PC-3 (cell line): ENCODE results near the gene CD52. TPM values are rescaled to one million over a fixed set of nuclear protein-coding genes. Genes with fewer than 3 reads are reported as not detected.
"Not testable (repeated sequence)": the region's sequence is repeated elsewhere in the genome, so short reads cannot be mapped to it uniquely, and the experiment has no call there.

Experiments
- ATAC-seq: fragments of 200-7000 bp; cut with Tn5 transposase; 2 replicates; pipeline ENCODE4 v1.9.1; 2020; ENCODE audit warnings: mild to moderate bottlenecking, moderate library complexity
- BruUV-seq: library from RNA; stranded (reverse); fragments of 400-500 nt; replicated peaks from 2 replicates; lab custom pipeline; 2021; lab: Mats Ljungman, UMichigan
- CTCF ChIA-PET: fragments of 300-600 bp; sonication (Branson Sonifier 250); formaldehyde crosslinking; loops from one replicate; lab custom pipeline; 2022; ENCODE audit warnings: antibody characterized with exemption; lab: Charles Lee
- POLR2A ChIA-PET: fragments of 300-600 bp; sonication (Branson Sonifier 250); formaldehyde crosslinking; loops from one replicate; lab custom pipeline; 2022; ENCODE audit warnings: antibody characterized with exemption; ENCODE audit not compliant: unreplicated experiment; lab: Charles Lee
- DNase-seq: peaks from one replicate; pipeline ENCODE4 v3.0.0-alpha.2; 2015
- H2AFZ ChIP-seq: fragments of 300-600 bp; sonication (generic); 2 replicates; pipeline ENCODE4 v1.6.0; 2016; ENCODE audit warnings: antibody characterized with exemption, low read length
- H3F3A ChIP-seq: fragments of 300-600 bp; sonication (generic); one replicate; pipeline ENCODE4 v1.6.0; 2017; ENCODE audit warnings: antibody characterized with exemption, low read length, control low read depth, mild to moderate bottlenecking; ENCODE audit not compliant: unreplicated experiment
- H3K27ac ChIP-seq: fragments of 300-600 bp; sonication (generic); 2 replicates; pipeline ENCODE4 v1.5.1; 2016; ENCODE audit warnings: mild to moderate bottlenecking, low read length
- H3K27me3 ChIP-seq: fragments of 300-600 bp; sonication (generic); 2 replicates; pipeline ENCODE4 v1.6.1; 2016; ENCODE audit warnings: low read length, mixed read lengths
- H3K36me3 ChIP-seq: fragments of 300-600 bp; sonication (generic); 2 replicates; pipeline ENCODE4 v1.6.1; 2016; ENCODE audit warnings: low read depth, mixed run types, low read length, mixed read lengths
- H3K4me1 ChIP-seq: fragments of 300-600 bp; sonication (generic); 2 replicates; pipeline ENCODE4 v1.5.1; 2016; ENCODE audit warnings: low read length; ENCODE audit not compliant: insufficient read depth
- H3K4me2 ChIP-seq: fragments of 300-600 bp; sonication (generic); 2 replicates; pipeline ENCODE4 v1.6.0; 2016; ENCODE audit warnings: low read length
- H3K4me3 ChIP-seq: fragments of 300-600 bp; sonication (generic); 2 replicates; pipeline ENCODE4 v1.5.1; 2016; ENCODE audit warnings: mild to moderate bottlenecking, low read length, mixed read lengths
- H3K79me2 ChIP-seq: fragments of 300-600 bp; sonication (generic); 2 replicates; pipeline ENCODE4 v1.6.1; 2017; ENCODE audit warnings: low read length, mixed read lengths
- H3K9ac ChIP-seq: fragments of 300-600 bp; sonication (generic); 2 replicates; pipeline ENCODE4 v1.6.0; 2016; ENCODE audit warnings: mild to moderate bottlenecking, low read length
- H3K9me2 ChIP-seq: fragments of 300-600 bp; sonication (generic); replicated peaks from 2 replicates; pipeline ENCODE4 v1.6.1; 2016; ENCODE audit warnings: mixed run types, low read length, mixed read lengths
- H3K9me3 ChIP-seq: fragments of 300-600 bp; sonication (generic); 2 replicates; pipeline ENCODE4 v1.6.1; 2016; ENCODE audit warnings: low read length, mixed read lengths
- H4K20me1 ChIP-seq: fragments of 300-600 bp; sonication (generic); 2 replicates; pipeline ENCODE4 v1.6.1; 2016; ENCODE audit warnings: low read length, mixed read lengths
- EZH2 ChIP-seq: fragments of 300-600 bp; sonication (generic); IDR thresholded peaks from one replicate; pipeline ENCODE4 v1.6.1; 2017; ENCODE audit warnings: antibody characterized with exemption, mild to moderate bottlenecking, low read length; ENCODE audit not compliant: unreplicated experiment
- EZH2phosphoT487 ChIP-seq: fragments of 300-600 bp; sonication (generic); IDR thresholded peaks from 2 replicates; pipeline ENCODE4 v1.6.1; 2018; ENCODE audit warnings: mild to moderate bottlenecking, antibody characterized with exemption, low read length, borderline replicate concordance
- intact Hi-C: fragments of 100-400 bp; cut with micrococcal nuclease; formaldehyde crosslinking; loops from 2 replicates; pipeline ENCODE4 v1.9.0; 2023
- total RNA-seq: library from RNA; depleted of rRNA; stranded (reverse); fragments of >200 nt; gene quantifications from 2 replicates; pipeline ENCODE4 v1.2.3, GENCODE V29; 2014
- TF ChIP-seq, protein P1 (sequence below): fragments of 300-600 bp; sonication (generic); conservative IDR thresholded peaks from 2 replicates; pipeline ENCODE4 v1.5.1; 2017; ENCODE audit warnings: antibody characterized with exemption, low read depth, mild to moderate bottlenecking, low read length

The CD52 gene
- total RNA-seq, 1 experiment from 2014 or later, result not detected

DNA sequence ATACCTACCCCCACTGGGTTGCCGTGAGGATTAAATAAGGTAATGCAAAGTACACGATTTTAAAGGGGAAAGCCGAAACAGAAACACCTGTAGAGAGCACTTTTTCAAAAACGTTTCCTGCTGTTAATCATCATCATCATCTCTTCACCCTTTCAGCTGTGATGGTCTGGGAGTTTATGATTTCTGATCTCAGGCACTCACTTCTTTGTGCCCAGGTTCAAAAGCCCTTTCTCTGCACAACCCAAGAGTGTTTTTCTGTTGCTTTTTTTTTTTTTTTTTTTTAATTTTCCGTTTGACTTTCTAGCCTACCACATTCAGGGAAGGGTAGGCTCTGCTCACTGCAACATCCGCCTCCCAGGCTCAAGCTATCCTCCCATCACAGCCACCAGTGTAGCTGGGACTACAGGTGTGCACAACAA, 10.4 kb upstream of the CD52 start:
- Histone ChIP-seq H3K9ac (peak overlapping the region; percentile 85), H3K4me2 (peak overlapping the region; percentile 94), H3F3A (no peaks in the 10 kb centered on the region), H3K27ac (0 out of 2 replicates have a peak overlapping the region, but pooled peaks have one; percentile 22), H3K79me2 (peaks cover 27% of the 10 kb centered on the region), H3K9me2 (no peaks in the 10 kb centered on the region), H2AFZ (peak overlapping the region; percentile 97), H3K36me3 (no peaks in the 10 kb centered on the region), H3K9me3 (no peaks in the 10 kb centered on the region), H4K20me1 (no peaks in the 10 kb centered on the region), H3K4me1 (peaks cover 31% of the 10 kb centered on the region), H3K27me3 (no peaks in the 10 kb centered on the region), H3K4me3 (peak overlapping the region; percentile 67)
- BruUV-seq, result no TSS peak
- CTCF ChIA-PET, result interaction anchor here (0.6 kb wide), 1 partner anchor 97 kb away, joined by 4 read pairs; no protein-coding TSS in a partner anchor
- POLR2A ChIA-PET, result no interaction called here
- ATAC-seq, result no peak
- no peak for DNase-seq
- intact Hi-C loops, result loop anchor here (2.0 kb wide), 1 partner anchor 29 kb away; no protein-coding TSS in a partner anchor
- TF ChIP-seq EZH2phosphoT487, result no peak
- TF ChIP-seq EZH2, result no peak
- TF ChIP-seq, protein P1, sequence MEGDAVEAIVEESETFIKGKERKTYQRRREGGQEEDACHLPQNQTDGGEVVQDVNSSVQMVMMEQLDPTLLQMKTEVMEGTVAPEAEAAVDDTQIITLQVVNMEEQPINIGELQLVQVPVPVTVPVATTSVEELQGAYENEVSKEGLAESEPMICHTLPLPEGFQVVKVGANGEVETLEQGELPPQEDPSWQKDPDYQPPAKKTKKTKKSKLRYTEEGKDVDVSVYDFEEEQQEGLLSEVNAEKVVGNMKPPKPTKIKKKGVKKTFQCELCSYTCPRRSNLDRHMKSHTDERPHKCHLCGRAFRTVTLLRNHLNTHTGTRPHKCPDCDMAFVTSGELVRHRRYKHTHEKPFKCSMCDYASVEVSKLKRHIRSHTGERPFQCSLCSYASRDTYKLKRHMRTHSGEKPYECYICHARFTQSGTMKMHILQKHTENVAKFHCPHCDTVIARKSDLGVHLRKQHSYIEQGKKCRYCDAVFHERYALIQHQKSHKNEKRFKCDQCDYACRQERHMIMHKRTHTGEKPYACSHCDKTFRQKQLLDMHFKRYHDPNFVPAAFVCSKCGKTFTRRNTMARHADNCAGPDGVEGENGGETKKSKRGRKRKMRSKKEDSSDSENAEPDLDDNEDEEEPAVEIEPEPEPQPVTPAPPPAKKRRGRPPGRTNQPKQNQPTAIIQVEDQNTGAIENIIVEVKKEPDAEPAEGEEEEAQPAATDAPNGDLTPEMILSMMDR, result no peak

DNA sequence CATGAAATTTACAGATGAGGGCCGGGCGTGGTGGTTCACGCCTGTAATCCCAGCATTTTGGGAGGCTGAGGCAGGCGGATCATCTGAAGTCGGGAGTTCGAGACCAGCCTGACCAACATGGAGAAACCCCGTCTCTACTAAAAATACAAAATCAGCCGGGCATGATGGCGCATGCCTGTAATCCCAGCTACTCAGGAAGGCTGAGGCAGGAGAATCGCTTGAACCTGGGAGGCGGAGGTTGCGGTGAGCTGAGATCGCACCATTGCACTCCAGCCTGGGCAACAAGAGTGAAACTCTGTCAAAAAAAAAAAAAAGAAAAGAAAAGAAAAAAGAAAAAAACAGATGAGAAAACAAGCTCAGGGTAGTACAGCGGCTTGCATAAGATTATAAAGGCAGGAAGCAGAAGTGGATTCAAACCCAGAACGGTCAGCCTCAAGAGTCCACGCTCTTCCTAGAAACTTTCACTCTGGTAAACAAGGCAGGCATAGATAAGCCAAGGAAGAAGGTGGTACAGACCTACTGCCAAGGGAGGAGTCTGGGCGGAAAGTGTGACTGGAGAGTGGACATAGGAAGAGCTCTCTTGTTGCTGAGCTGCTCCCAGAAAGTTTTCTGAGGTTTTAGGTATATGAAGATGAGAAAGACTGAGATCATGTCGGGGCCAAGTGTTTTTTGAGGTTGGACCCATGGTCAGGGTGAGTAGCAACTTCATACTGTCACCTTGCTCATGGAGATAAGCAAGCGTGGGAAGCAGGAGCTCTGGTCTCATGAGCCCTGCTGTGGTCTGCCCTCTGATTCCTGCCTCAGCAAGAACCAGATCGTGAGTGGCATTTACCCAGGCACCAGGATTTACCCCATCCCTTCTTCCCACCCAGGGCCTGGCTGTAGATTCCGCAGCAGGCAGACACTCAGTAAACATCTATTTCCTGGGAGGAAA, 9.5 kb upstream of the CD52 start:
- H3K4me2 ChIP-seq, result not testable (repeated sequence)

DNA sequence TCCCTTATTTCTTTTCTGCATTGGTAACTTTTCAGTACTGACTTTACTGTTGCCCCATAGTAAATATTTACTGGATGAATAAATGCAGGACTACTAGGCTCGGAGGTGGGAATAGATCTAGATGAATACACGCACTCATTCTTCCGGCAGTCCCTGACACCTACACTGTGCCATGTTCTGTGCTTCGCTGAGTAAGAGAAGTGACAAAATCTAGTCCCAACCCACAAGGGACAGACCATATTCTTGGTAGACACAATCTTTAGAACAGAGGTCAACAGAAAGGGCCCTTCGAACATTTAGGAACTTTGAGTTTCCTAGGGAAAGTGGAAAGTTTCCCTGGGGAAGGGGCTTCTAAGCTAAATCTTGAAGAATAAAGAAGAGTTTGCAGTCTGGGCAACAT, 3.3 kb upstream of the CD52 start:
- H4K20me1 ChIP-seq, result no peaks in the 10 kb centered on the region
- BruUV-seq, result no TSS peak
- no peaks in the 10 kb centered on the region for H3K9me2 ChIP-seq
- no peak overlapping the region for H3K4me3 ChIP-seq
- H3K9ac ChIP-seq, result no peak overlapping the region
- intact Hi-C loops, result no loop called here
- ChIA-PET POLR2A (no interaction called here), CTCF (interaction anchor here (0.7 to 1.7 kb wide), 2 partner anchors 30 to 83 kb away, joined by 3 read pairs; no protein-coding TSS in a partner anchor)
- H3K27ac ChIP-seq, result no peak overlapping the region
- H3K36me3 ChIP-seq, result no peaks in the 10 kb centered on the region
- no peaks in the 10 kb centered on the region for H3K9me3 ChIP-seq
- H3F3A ChIP-seq, result no peaks in the 10 kb centered on the region
- no peaks in the 10 kb centered on the region for H3K79me2 ChIP-seq
- no peaks in the 10 kb centered on the region for H3K4me1 ChIP-seq
- no peak overlapping the region for H2AFZ ChIP-seq
- H3K4me2 ChIP-seq, result no peak overlapping the region
- H3K27me3 ChIP-seq, result no peaks in the 10 kb centered on the region
- ATAC-seq, result no peak
- no peak for DNase-seq
- TF ChIP-seq, protein P1, result no peak
- TF ChIP-seq EZH2phosphoT487 (no peak), EZH2 (no peak)

More for the DNA sequence above, 9.5 kb upstream of the CD52 start:
- H3K9me3 ChIP-seq, H3K27me3 ChIP-seq, H3K9ac ChIP-seq, ATAC-seq, H3K27ac ChIP-seq, H3K9me2 ChIP-seq, H3K4me3 ChIP-seq, BruUV-seq, POLR2A ChIA-PET, H3K36me3 ChIP-seq, H4K20me1 ChIP-seq, DNase-seq, H3F3A ChIP-seq: not testable (repeated sequence)
- peaks cover 22% of the 10 kb centered on the region for H3K4me1 ChIP-seq
- H2AFZ ChIP-seq, result 0 out of 2 replicates have a peak overlapping the region, but pooled peaks have one; percentile 7
- CTCF ChIA-PET, result interaction anchor here (0.6 kb wide), 1 partner anchor 96 kb away, joined by 4 read pairs; no protein-coding TSS in a partner anchor
- H3K79me2 ChIP-seq, result peaks cover 27% of the 10 kb centered on the region
- intact Hi-C loops, result loop anchor here (2.0 kb wide), 1 partner anchor 29 kb away; no protein-coding TSS in a partner anchor
